Urothelium cell line (cell line): Measurements from ENCODE around the gene DDAH1.

ENCODE experiments used
- DNase-seq: peaks from one replicate; pipeline ENCODE4 v3.0.0; 2011; ENCODE audit warnings: low spot score, mixed read lengths
- FAIRE-seq: peaks from 2 replicates; lab custom pipeline; 2011; peaks lifted over from hg19 to GRCh38; lab: Jason Lieb, UNC

The DDAH1 gene

DNA sequence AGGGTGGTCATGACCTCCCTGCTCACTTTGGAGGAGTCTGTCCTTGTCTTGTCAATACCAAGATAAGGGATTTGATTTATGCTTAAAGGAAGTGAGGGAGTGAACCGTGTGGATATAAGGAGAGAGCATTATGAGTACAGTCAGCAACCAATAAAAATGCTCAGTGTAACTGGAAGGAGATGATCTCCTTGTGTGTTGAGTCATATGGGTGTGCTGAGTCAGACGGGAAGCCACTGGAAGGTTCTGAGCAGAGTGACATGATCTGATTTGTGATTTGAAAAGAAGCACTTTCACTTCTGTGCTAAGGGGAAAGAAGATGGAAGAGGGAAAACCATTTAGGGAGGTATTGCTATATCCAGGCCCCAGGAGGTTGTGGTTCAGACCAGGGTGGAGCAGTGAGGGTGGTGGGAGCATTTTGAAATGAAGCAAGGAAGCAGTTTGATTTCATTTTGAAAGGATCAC is 186.1 kb downstream of the DDAH1 start:
- no peak for FAIRE-seq

DNA sequence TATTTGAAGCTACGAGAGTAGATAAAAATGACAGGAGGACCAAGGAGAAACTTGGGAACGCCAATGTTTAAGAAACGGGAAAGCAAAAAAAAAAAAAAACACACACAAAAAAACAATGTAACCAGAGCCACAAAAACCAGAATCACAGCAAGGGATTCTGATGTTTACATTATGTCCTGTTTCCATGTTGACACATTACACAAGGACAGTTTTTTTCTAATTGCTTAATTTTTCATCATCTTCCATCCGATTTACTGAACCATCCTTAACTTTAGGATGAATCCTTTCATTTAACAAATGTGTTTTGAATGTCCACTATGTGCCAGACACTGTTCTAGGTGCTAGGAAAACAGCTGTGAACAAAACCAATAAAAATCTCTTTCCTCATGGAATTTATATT is 187.2 kb downstream of the DDAH1 start:
- FAIRE-seq, result no peak
- DNase-seq, result no peak

More for the DNA sequence above, 186.1 kb downstream of the DDAH1 start:
- peak; percentile 74 for DNase-seq

DNA sequence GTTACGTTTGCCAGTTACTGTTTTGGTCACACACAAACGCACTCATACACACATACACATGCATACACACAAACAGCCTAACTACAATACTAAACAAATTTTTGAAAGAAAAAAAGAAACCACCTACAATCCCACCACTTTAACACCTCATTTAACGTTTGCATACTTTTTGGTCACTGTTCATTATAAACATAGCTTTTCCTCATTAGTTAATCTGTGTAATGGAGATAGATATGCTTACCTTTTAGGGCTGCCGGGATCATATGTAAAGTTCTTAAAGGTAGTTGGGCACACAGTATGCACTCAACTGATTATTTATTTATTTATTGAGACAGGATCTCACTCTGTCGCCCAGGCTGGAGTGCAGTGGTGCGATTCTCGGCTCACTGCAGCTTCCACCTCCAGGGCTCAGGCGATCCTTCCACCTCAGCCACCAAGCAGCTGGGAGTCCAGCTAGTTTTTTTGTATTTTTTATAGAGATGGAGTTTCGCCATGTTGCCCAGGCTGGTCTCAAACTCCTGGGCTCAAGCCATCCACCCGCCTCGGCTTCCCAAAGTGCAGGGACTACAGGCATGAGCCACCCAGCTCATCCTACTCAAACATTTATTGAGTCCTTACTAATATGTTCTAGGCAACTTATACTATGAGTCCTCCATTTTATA is 187.8 kb downstream of the DDAH1 start:
- no peak for DNase-seq
- FAIRE-seq, result no peak

DNA sequence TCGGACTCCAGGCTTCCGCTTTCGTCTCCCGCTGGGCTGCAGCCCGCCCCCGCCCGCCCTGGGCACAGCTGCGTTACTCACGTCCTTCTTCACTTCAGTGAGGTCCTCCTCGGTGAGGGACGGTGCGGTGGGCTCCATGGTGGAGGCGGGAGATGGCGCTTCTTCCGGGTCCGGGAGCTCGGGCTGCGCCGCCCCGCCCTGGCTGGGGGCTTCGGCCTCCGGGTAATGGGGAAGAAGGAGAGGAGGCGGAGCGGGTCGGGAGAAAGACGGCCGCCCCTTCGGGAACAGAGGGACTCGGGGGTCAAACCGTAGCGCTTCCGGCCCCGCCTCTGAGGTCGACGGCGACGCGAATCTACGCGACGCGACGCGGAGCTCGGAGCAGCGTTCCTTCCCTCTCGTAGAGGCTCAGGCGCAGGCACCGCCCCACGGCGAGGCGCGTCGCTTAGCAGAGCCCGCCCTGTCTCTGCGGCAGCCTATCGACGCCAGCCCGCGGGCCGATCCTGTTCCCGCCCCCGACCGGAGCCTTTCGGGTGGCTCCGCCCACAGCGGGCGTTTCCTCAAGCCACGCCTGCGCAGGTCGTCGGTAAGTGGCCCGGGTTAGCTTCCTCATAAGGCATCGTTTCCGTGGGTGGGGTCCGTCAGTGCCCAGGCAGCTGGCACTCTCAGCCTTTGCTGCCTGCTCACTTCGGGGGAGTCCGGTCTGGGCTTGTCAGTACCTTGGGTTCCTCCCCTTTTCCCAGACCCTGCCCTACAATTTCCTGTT is 188.6 kb downstream of the DDAH1 start, which contains the start of gene BCL10:
BCL10 (minus strand) TSS at position 418 of the 763 bp plus-strand sequence; CDS start at position 138, 280 bp downstream.
- DNase-seq (peak; percentile 98), FAIRE-seq (peak; percentile 81)

DNA sequence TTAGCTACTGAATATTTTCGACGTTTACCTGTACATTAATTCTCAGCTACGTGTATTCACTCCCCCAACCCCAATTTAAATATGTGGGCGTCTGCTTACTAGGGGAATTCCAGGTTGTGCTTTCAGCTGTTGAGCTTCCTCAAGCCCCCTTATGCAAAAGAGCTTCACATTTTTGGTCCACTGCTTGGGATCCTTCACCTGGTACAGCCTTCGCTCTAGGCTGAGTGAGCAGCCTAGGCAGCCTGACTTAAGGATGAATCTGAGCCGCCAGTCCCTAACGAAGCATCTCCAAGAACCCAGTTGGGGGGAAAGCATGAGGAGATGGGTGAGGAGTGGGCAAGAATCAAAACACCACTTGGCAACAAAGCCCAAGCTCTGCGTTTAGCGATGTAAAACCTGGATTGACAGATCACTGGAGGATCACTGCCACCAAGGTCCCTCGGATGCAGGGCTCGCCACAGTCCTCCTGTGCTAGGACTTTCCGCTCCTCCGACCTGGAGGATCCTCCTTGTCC is 189.2 kb downstream of the DDAH1 start:
- DNase-seq (no peak), FAIRE-seq (no peak)

DNA sequence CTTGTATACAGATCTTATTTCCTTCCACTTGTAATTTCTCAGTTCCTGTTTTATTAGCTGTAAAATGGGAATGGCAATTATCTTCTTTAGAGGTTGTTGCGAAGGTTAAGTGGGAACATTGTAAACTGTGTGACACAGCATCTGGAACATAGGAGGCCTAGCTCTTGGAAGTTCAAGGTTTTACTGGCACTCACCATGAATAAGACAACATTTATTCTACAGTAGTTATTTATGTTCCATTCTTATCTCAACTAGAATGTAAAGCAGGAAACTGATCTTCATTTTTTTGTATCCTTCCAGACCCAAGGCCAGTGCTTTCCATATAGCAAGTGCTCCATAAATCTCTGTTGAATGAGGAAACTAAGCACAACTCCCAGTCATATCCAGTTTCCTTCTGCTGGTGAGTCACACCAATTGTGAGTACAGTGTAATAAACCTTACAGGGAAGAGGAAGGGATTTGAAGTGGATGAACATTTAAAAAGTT is 189.9 kb downstream of the DDAH1 start:
- FAIRE-seq, result no peak
- no peak for DNase-seq

DNA sequence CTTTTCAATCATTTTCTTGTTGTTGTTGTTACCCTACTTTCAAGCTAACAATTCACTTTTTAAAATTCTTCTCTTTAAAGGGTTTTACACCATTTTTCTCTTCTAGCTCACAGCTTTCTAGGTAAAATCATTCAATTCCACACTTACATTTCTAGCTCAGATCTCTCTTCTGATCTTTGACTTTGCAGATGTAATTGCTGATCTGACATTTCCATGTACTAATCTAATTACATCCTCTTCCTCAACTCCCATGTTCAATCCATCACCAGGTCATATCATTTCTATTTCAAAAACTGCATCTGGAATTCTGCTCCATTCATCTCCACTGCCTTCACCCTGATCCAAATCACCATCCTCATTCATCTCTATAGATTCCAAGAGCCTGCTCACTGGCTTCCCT is 191.6 kb downstream of the DDAH1 start:
- FAIRE-seq, result no peak
- DNase-seq, result no peak

DNA sequence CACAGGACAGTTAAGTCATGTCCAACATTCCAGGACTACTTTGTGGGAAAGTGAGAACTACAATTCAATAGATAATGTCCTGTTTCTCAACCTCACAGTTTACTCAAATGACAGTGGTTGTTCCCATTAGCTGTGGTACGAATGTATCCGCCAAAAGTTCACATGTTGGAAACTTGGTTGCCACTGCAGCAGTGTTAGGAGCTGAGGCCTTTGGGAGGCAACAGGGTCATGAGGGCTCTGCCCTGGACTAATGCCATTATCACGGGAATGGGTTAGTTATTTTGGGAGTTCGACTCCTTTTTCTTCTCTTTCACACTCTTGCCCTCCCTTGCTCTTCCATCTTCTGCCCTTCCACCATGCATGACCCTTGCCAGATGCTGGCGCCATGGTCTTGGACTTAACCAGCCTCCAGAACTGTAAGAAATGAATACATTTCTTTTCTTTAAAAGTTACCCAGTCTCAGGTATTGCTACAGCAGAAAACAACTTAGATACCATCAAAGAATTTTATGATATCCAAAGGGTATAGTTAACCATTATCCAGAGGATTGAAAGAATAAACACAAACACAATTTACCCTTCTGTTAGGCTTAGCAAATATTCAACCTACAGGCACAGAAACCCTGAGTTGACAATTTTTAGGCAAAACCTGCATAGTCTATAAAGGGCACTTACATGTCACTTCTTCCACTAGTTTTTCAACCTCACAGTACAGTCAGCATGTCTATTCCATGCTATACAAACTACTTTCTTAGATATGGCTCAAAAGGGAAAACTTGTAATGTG is 196.0 kb downstream of the DDAH1 start:
- DNase-seq (no peak), FAIRE-seq (no peak)
